ENCODE measurements around the gene ATP11B. TPM values are rescaled to one million over a fixed set of nuclear protein-coding genes. Genes with fewer than 3 reads are reported as not detected.

The ATP11B gene
- total RNA-seq, 2 experiments from 2014 or later: 85.7 to 95.3 TPM

DNA sequence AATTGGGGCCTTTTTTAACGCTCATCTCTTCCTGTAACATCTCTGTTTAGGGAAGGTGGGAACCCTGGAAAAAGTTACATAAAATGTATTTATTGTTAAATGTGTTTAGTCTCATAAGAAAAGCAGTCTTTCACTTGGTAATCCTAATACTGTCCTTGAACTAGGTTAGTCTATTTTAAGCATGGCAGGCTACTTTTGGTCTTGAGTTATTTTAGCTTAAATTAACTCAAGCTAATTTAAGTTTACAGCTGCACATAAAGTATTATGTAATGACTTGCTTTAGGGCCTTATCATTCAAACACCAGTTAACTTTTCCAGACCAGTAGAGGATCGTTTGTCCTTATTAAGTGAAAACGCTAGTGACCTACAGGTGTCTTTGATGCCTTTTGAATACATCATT, 123.8 kb downstream of the ATP11B start:
- intact Hi-C loops (cut with micrococcal nuclease): no loop called here
- POLR2A ChIA-PET: no interaction called here
- ATAC-seq (no peak), DNase-seq (no peak)
- CTCF ChIA-PET: interaction anchor here (0.8 to 1.6 kb wide), 4 partner anchors 9 to 169 kb away, joined by 3 to 4 read pairs (median 4); no protein-coding TSS in a partner anchor
- Mint-ChIP-seq H3K9me3 (no peaks in the 10 kb centered on the region), H3K4me3 (no peak overlapping the region), H3K36me3 (ENCODE audit: low read depth) (peaks cover 17% of the 10 kb centered on the region), H3K27me3 (no peaks in the 10 kb centered on the region), H3K4me1 (ENCODE audit: low read depth) (peaks cover 29% of the 10 kb centered on the region), H3K27ac (no peak overlapping the region)
- TF ChIP-seq, protein P1, sequence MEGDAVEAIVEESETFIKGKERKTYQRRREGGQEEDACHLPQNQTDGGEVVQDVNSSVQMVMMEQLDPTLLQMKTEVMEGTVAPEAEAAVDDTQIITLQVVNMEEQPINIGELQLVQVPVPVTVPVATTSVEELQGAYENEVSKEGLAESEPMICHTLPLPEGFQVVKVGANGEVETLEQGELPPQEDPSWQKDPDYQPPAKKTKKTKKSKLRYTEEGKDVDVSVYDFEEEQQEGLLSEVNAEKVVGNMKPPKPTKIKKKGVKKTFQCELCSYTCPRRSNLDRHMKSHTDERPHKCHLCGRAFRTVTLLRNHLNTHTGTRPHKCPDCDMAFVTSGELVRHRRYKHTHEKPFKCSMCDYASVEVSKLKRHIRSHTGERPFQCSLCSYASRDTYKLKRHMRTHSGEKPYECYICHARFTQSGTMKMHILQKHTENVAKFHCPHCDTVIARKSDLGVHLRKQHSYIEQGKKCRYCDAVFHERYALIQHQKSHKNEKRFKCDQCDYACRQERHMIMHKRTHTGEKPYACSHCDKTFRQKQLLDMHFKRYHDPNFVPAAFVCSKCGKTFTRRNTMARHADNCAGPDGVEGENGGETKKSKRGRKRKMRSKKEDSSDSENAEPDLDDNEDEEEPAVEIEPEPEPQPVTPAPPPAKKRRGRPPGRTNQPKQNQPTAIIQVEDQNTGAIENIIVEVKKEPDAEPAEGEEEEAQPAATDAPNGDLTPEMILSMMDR (IDR thresholded peaks at IDR 0.05): no peak

DNA sequence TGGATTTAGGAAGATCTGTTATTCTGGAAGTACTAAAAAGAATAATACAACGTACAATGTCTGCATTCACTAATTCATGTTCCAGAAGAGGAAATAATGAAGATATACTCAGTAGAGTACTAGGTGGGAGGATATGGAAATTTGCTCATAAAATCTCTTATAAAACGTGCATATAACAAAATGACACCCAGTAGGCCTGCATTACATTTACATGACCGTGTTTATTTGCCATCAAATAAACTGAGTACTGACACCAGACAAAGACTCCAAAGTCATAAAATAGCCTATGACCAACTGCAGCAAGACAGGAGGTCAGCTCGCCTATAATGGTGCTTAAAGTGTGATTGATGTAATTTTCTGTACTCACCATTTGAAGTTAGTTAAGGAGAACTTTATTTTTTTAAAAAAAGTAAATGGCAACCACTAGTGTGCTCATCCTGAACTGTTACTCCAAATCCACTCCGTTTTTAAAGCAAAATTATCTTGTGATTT, 126.6 kb downstream of the ATP11B start:
- ChIA-PET POLR2A (no interaction called here), CTCF (interaction anchor here (0.6 to 3.4 kb wide), 4 partner anchors 10 to 206 kb away, joined by 3 to 16 read pairs (median 3); no protein-coding TSS in a partner anchor)
- Mint-ChIP-seq H3K4me3 (no peak overlapping the region), H3K4me1 (ENCODE audit: low read depth) (peaks cover 6% of the 10 kb centered on the region), H3K27ac (no peak overlapping the region), H3K36me3 (ENCODE audit: low read depth) (peaks cover 20% of the 10 kb centered on the region), H3K27me3 (no peaks in the 10 kb centered on the region), H3K9me3 (no peaks in the 10 kb centered on the region)
- TF ChIP-seq, protein P1 (IDR thresholded peaks at IDR 0.05): no peak
- ATAC-seq (no peak), DNase-seq (no peak)
- intact Hi-C loops (cut with micrococcal nuclease): no loop called here

DNA sequence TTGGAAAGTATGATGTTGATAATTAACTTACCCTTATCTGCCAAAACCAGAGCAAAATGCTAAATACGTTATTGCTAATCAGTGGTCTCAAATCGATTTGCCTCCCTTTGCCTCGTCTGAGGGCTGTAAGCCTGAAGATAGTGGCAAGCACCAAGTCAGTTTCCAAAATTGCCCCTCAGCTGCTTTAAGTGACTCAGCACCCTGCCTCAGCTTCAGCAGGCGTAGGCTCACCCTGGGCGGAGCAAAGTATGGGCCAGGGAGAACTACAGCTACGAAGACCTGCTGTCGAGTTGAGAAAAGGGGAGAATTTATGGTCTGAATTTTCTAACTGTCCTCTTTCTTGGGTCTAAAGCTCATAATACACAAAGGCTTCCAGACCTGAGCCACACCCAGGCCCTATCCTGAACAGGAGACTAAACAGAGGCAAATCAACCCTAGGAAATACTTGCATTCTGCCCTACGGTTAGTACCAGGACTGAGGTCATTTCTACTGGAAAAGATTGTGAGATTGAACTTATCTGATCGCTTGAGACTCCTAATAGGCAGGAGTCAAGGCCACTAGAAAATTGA, 127.3 kb downstream of the ATP11B start:
- peaks cover 1% of the 10 kb centered on the region for H3K4me1 Mint-ChIP-seq (ENCODE audit: low read depth)
- ChIA-PET CTCF (interaction anchor here (0.6 to 3.4 kb wide), 3 partner anchors 11 to 26 kb away, joined by 3 to 16 read pairs (median 3); no protein-coding TSS in a partner anchor), POLR2A (no interaction called here)
- ATAC-seq (no peak), DNase-seq (no peak)
- H3K27ac Mint-ChIP-seq: no peak overlapping the region
- TF ChIP-seq, protein P1 (IDR thresholded peaks at IDR 0.05): no peak
- peaks cover 23% of the 10 kb centered on the region for H3K36me3 Mint-ChIP-seq (ENCODE audit: low read depth)
- H3K27me3 Mint-ChIP-seq: no peaks in the 10 kb centered on the region
- no peak overlapping the region for H3K4me3 Mint-ChIP-seq
- intact Hi-C loops (cut with micrococcal nuclease): no loop called here
- no peaks in the 10 kb centered on the region for H3K9me3 Mint-ChIP-seq

DNA sequence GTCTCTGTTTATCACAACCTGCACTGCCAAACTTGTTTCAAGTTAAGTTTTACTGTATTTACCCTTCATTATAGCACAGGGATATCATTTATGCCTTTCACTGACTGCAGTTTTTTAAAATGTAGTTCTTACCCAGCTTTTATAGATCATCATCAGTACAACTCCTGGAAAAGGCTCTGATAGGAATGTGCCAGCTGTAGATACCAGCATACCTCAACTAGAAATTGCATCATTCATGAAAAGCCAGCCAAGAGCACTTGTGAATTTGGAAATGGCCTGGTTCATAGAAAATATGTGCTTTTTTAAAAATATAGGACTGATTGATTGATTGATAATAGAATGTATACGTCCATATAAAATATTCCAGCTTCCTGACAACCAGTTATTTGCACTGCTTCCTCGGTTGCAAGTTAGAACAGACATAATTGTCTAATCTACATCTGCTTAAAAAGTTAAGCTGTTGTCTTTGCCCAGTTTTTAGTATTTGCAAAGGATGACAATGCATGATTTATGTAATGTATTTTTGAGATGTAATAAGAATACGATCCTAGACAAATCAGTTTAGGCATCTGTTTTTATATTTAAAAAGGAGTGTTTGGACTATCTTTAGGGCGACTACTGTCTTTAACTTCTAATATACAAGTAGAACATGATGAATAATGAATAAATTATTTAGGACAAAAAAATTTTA, 128.5 kb downstream of the ATP11B start:
- peaks cover 23% of the 10 kb centered on the region for H3K36me3 Mint-ChIP-seq (ENCODE audit: low read depth)
- H3K4me3 Mint-ChIP-seq: no peak overlapping the region
- H3K9me3 Mint-ChIP-seq: no peaks in the 10 kb centered on the region
- no peak overlapping the region for H3K27ac Mint-ChIP-seq
- intact Hi-C loops (cut with micrococcal nuclease): no loop called here
- ChIA-PET POLR2A (interaction anchor here (1.4 kb wide), 1 partner anchor 11 kb away, joined by 3 read pairs; no protein-coding TSS in a partner anchor), CTCF (interaction anchor here (3.4 kb wide), 1 partner anchor 12 kb away, joined by 16 read pairs; no protein-coding TSS in a partner anchor)
- ATAC-seq (no peak), DNase-seq (no peak)
- no peaks in the 10 kb centered on the region for H3K4me1 Mint-ChIP-seq (ENCODE audit: low read depth)
- no peaks in the 10 kb centered on the region for H3K27me3 Mint-ChIP-seq
- TF ChIP-seq, protein P1 (IDR thresholded peaks at IDR 0.05): no peak
